Osteoblast (primary cell): Measurements from ENCODE around the gene VAX1. TPM values are rescaled to one million over a fixed set of nuclear protein-coding genes. Genes with fewer than 3 reads are reported as not detected.
A peak's percentile ranks its signal among the peaks of the same experiment; 100 is the strongest.

Experiments
- DNase-seq: peaks from one replicate; pipeline ENCODE4 v3.0.0; 2011; ENCODE audit warnings: low spot score, mixed read lengths; ENCODE audit not compliant: insufficient read length; ENCODE audit errors: missing footprints
- H2AFZ ChIP-seq: 2 replicates; pipeline ENCODE4 v1.6.0; 2011; ENCODE audit warnings: mild to moderate bottlenecking, low read length
- H3K27ac ChIP-seq: 2 replicates; pipeline ENCODE4 v1.5.1; 2011; ENCODE audit warnings: mild to moderate bottlenecking, low read depth, low read length, moderate library complexity
- H3K27me3 ChIP-seq: 2 replicates; pipeline ENCODE4 v1.6.0; 2012; ENCODE audit warnings: mild to moderate bottlenecking, control low read depth, inconsistent platforms, low read length, moderate library complexity; ENCODE audit not compliant: insufficient read depth
- H3K36me3 ChIP-seq: 2 replicates; pipeline ENCODE4 v1.5.1; 2011; ENCODE audit warnings: mild to moderate bottlenecking, low read length, control low read depth, moderate library complexity; ENCODE audit not compliant: insufficient read depth
- H3K4me1 ChIP-seq: 2 replicates; pipeline ENCODE4 v1.5.1; 2011; ENCODE audit warnings: mild to moderate bottlenecking, low read length, control low read depth, moderate library complexity; ENCODE audit not compliant: insufficient read depth
- H3K4me2 ChIP-seq: 2 replicates; pipeline ENCODE4 v1.6.0; 2011; ENCODE audit warnings: mild to moderate bottlenecking, low read length; ENCODE audit not compliant: insufficient read depth
- H3K4me3 ChIP-seq: fragments of 200-600 bp; sonication (generic); 3 replicates; pipeline ENCODE4 v1.5.1; 2012; ENCODE audit warnings: mild to moderate bottlenecking, low read length, inconsistent platforms; ENCODE audit not compliant: insufficient read depth
- H3K79me2 ChIP-seq: 2 replicates; pipeline ENCODE4 v1.6.0; 2012; ENCODE audit warnings: mild to moderate bottlenecking, low read length, control low read depth, inconsistent platforms; ENCODE audit not compliant: insufficient read depth
- H3K9me3 ChIP-seq: 2 replicates; pipeline ENCODE4 v1.5.1; 2011; ENCODE audit warnings: low read depth, low read length, control low read depth
- H4K20me1 ChIP-seq: 2 replicates; pipeline ENCODE4 v1.6.0; 2012; ENCODE audit warnings: mild to moderate bottlenecking, low read length, control low read depth; ENCODE audit not compliant: insufficient read depth
- total RNA-seq: library from RNA; depleted of rRNA; stranded (reverse); fragments of >200 nt; gene quantifications from 2 replicates; pipeline ENCODE4 v1.2.3, GENCODE V29; 2012
- TF ChIP-seq, protein P1 (sequence below): IDR thresholded peaks from 2 replicates; pipeline ENCODE4 v1.5.1; 2011; ENCODE audit warnings: mild to moderate bottlenecking, low read depth, low read length, moderate library complexity; ENCODE audit errors: extremely low read depth

VAX1 gene
- total RNA-seq, 1 donor = not detected

GRCh38 chr10:117139581-117140524 lies 1.8 kb upstream of the VAX1 start:
- Histone ChIP-seq H4K20me1 (no peaks in the 10 kb centered on the region), H3K9me3 (no peaks in the 10 kb centered on the region), H2AFZ (no peak overlapping the region), H3K27ac (no peak overlapping the region), H3K36me3 (no peaks in the 10 kb centered on the region), H3K27me3 (peaks cover 76% of the 10 kb centered on the region), H3K4me1 (no peaks in the 10 kb centered on the region), H3K4me3 (no peak overlapping the region), H3K79me2 (no peaks in the 10 kb centered on the region), H3K4me2 (no peak overlapping the region)
- TF ChIP-seq, protein P1, sequence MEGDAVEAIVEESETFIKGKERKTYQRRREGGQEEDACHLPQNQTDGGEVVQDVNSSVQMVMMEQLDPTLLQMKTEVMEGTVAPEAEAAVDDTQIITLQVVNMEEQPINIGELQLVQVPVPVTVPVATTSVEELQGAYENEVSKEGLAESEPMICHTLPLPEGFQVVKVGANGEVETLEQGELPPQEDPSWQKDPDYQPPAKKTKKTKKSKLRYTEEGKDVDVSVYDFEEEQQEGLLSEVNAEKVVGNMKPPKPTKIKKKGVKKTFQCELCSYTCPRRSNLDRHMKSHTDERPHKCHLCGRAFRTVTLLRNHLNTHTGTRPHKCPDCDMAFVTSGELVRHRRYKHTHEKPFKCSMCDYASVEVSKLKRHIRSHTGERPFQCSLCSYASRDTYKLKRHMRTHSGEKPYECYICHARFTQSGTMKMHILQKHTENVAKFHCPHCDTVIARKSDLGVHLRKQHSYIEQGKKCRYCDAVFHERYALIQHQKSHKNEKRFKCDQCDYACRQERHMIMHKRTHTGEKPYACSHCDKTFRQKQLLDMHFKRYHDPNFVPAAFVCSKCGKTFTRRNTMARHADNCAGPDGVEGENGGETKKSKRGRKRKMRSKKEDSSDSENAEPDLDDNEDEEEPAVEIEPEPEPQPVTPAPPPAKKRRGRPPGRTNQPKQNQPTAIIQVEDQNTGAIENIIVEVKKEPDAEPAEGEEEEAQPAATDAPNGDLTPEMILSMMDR = no peak
- peak; percentile 62 for DNase-seq

DNA sequence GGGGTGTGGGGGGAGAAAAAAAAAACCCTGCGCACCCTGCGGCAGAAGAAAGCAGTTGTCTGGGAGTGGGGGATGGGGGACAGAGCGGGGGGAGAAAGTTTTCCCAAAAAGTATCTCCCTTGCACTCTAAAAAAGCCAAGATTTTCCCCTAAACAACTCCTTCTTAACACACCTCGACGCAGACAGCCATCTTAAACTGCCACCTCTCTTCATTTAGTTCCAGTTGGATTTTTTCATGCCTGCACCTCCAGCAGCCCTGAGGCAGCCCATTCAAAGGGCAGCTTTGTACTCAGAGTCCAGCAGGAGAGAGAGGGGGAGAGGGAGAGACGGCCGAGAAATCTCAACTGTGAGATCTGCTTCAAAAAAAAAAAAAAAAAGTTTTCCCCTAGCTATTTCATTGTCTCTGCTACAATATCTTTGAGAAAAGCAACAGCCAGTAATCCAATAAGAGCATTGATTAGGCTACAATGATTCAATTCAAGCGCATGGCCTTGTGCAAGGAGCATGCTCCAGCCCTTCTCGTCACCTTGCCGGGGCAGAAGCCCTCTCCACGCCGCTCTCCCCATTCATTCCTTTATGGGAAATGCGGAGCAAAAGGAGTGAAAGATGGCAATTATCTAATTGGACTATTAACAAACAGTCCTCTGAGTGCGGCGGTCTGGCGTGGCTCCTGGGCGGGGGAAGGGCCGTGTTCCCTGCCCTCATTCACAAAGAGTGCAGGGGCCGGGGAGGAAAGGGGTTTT lies 939 bp upstream of the VAX1 start:
- Histone ChIP-seq H3K4me2 (no peak overlapping the region), H4K20me1 (no peaks in the 10 kb centered on the region), H3K27ac (no peak overlapping the region), H3K4me3 (no peak overlapping the region), H3K9me3 (no peaks in the 10 kb centered on the region), H2AFZ (no peak overlapping the region), H3K27me3 (peaks cover 83% of the 10 kb centered on the region), H3K36me3 (no peaks in the 10 kb centered on the region), H3K4me1 (no peaks in the 10 kb centered on the region), H3K79me2 (no peaks in the 10 kb centered on the region)
- DNase-seq = peak; percentile 77
- TF ChIP-seq, protein P1 = no peak

GRCh38 chr10:117137031-117137910 lies 799 bp downstream of the VAX1 start:
- Histone ChIP-seq H3K27ac (no peak overlapping the region), H4K20me1 (no peaks in the 10 kb centered on the region), H3K27me3 (peaks cover 92% of the 10 kb centered on the region), H3K9me3 (no peaks in the 10 kb centered on the region), H2AFZ (no peak overlapping the region), H3K4me1 (no peaks in the 10 kb centered on the region), H3K36me3 (no peaks in the 10 kb centered on the region), H3K4me3 (no peak overlapping the region), H3K4me2 (no peak overlapping the region), H3K79me2 (no peaks in the 10 kb centered on the region)
- TF ChIP-seq, protein P1 = no peak
- peak; percentile 93 for DNase-seq
